ENCODE results near the gene FBXO2. TPM values are rescaled to one million over a fixed set of nuclear protein-coding genes. Genes with fewer than 3 reads are reported as not detected.

The FBXO2 gene
- total and polyA plus RNA-seq, 3 donors from 2014 or later: 11.3 to 19.0 (median 17.3) TPM

- WGBS, 2 donors: 30 to 38% methylated on average over 24 to 34 of the region's 34 CpGs
- DNase-seq: no peak
Measured at GRCh38 chr1:11700601-11701467, 46.6 kb upstream of the FBXO2 start.

DNA sequence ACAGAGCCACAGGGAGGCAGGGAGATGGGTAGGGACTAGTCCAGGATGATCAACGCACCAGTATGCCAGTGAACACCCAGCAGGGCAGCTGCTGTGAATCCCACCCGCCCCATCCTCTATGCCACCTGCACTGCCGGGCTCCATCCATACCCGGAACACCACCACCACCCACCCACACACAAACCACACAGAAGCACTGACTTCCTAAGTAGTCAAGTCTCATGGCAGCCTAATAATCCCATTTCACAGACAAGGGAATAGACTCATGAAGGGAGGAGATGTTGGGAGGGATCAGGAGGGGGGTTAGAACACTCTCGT lies 43.6 kb upstream of the FBXO2 start:
- H3K4me1 ChIP-seq: peaks cover 4% of the 10 kb centered on the region
- WGBS, 2 donors: 80 to 87% methylated on average over 2 to 5 of the region's 5 CpGs
- no peaks in the 10 kb centered on the region for H3K36me3 ChIP-seq (ENCODE audit: low read depth, missing control alignments)
- intact Hi-C loops (cut with DNase I; ENCODE audit: low total_unique reads): no loop called here
- DNase-seq: no peak
- TF ChIP-seq, protein P1, sequence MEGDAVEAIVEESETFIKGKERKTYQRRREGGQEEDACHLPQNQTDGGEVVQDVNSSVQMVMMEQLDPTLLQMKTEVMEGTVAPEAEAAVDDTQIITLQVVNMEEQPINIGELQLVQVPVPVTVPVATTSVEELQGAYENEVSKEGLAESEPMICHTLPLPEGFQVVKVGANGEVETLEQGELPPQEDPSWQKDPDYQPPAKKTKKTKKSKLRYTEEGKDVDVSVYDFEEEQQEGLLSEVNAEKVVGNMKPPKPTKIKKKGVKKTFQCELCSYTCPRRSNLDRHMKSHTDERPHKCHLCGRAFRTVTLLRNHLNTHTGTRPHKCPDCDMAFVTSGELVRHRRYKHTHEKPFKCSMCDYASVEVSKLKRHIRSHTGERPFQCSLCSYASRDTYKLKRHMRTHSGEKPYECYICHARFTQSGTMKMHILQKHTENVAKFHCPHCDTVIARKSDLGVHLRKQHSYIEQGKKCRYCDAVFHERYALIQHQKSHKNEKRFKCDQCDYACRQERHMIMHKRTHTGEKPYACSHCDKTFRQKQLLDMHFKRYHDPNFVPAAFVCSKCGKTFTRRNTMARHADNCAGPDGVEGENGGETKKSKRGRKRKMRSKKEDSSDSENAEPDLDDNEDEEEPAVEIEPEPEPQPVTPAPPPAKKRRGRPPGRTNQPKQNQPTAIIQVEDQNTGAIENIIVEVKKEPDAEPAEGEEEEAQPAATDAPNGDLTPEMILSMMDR (IDR thresholded peaks at IDR 0.05): no peak
- TF ChIP-seq POLR2A (IDR thresholded peaks at IDR 0.05): no peak
- no peaks in the 10 kb centered on the region for H3K27me3 ChIP-seq
- H3K4me3 ChIP-seq: no peak overlapping the region
- H3K9me3 ChIP-seq: no peaks in the 10 kb centered on the region
- no peak overlapping the region for H3K27ac ChIP-seq

More at GRCh38 chr1:11700601-11701467, 46.6 kb upstream of the FBXO2 start:
- Histone ChIP-seq H3K9me3 (no peaks in the 10 kb centered on the region), H3K4me3 (no peak overlapping the region), H3K27me3 (no peaks in the 10 kb centered on the region), H3K4me1 (peaks cover 4% of the 10 kb centered on the region), H3K36me3 (ENCODE audit: low read depth, missing control alignments) (no peaks in the 10 kb centered on the region), H3K27ac (no peak overlapping the region)
- intact Hi-C loops (cut with DNase I; ENCODE audit: low total_unique reads): no loop called here
- TF ChIP-seq, protein P1 (IDR thresholded peaks at IDR 0.05): no peak
- no peak for TF ChIP-seq POLR2A (IDR thresholded peaks at IDR 0.05)

- Histone ChIP-seq H3K4me3 (no peak overlapping the region), H3K27ac (no peak overlapping the region), H3K9me3 (no peaks in the 10 kb centered on the region), H3K27me3 (no peaks in the 10 kb centered on the region), H3K4me1 (peaks cover 4% of the 10 kb centered on the region), H3K36me3 (ENCODE audit: low read depth, missing control alignments) (no peaks in the 10 kb centered on the region)
- TF ChIP-seq, protein P1 (IDR thresholded peaks at IDR 0.05): no peak
- no peak for TF ChIP-seq POLR2A (IDR thresholded peaks at IDR 0.05)
- WGBS, 2 donors: 69 to 76% methylated on average over 3 to 8 of the region's 8 CpGs
- intact Hi-C loops (cut with DNase I; ENCODE audit: low total_unique reads): no loop called here
- no peak for DNase-seq
Measured at GRCh38 chr1:11697188-11697892, 43.1 kb upstream of the FBXO2 start.

DNA sequence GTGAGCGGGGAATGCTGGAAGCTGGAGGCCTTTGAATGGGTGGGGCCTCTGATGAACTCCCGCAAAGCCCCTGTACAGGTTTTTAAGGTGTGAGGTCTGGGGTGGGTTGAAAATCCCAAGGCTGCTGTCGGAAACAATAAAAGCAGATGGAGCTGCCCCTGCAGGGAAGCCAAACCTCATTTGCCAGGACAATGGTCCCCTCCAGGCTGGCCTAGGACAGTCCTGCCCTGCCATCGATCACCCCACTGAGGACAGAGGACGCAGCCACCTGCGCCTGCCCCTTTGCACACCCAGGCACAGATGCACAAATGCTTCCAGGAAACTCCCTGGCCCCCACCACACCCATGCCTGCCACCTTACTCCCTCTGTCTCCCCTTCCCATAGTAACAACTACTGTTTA lies 41.6 kb upstream of the FBXO2 start:
- 73 to 81% methylated on average over 6 of the region's 6 CpGs for WGBS, 2 donors
- H3K27me3 ChIP-seq: no peaks in the 10 kb centered on the region
- no peak for TF ChIP-seq POLR2A (IDR thresholded peaks at IDR 0.05)
- TF ChIP-seq, protein P1 (IDR thresholded peaks at IDR 0.05): no peak
- no peak overlapping the region for H3K4me3 ChIP-seq
- H3K4me1 ChIP-seq: peaks cover 7% of the 10 kb centered on the region
- H3K27ac ChIP-seq: no peak overlapping the region
- intact Hi-C loops (cut with DNase I; ENCODE audit: low total_unique reads): no loop called here
- DNase-seq: no peak
- no peaks in the 10 kb centered on the region for H3K36me3 ChIP-seq (ENCODE audit: low read depth, missing control alignments)
- H3K9me3 ChIP-seq: no peaks in the 10 kb centered on the region
